NCI-H345 (cell line): Measurements from ENCODE around the gene RIT1.
"Not testable (repeated sequence)": the region's sequence is repeated elsewhere in the genome, so short reads cannot be mapped to it uniquely, and the experiment has no call there.

ENCODE experiments used
- DNase-seq: peaks from one replicate; lab custom pipeline; 2025; lab: John Stamatoyannopoulos, UW

The RIT1 gene

DNA sequence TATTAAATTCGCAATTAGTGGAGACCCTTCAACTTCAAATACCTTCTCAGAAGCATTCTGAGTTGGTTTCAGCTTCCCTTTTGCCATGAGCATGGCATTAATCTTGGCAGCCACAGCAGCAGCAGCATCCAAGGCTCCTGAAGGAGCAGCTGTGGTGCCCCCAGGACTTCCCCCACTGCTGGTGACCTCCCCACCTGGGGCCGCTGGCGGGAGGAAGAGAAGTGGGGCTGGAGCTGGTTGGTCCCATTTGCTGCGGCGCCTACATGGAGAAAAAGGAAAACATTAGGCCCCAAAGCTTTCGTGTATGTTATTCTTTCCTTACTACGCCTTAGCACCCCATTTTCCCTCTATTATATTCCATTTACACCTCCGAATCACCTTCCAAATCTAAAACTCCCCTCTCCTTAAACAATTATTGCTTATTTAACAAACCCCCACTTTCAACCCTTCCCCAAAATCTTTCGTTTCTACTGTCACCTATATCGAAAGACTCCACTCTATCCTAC lies 22.5 kb upstream of the RIT1 start:
- DNase-seq: no peak

DNA sequence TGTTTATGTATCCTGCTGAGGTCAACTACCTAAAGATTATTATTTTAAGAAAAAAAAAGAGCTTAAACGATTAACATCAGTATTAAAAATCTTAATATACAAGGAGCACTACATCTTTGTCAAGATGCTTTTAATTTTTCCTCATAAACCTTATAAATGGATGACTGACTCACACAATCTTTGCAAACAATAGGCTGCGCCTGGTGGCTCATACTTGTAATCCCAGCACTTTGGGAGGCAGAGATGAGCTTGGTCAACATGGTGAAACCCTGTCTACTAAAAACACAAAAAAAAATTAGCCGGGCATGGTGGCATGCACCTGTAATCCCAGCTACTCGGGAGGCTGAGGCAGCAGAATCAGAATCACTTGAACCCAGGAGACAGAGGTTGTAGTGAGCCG lies 21.3 kb upstream of the RIT1 start:
- no peak for DNase-seq

DNA sequence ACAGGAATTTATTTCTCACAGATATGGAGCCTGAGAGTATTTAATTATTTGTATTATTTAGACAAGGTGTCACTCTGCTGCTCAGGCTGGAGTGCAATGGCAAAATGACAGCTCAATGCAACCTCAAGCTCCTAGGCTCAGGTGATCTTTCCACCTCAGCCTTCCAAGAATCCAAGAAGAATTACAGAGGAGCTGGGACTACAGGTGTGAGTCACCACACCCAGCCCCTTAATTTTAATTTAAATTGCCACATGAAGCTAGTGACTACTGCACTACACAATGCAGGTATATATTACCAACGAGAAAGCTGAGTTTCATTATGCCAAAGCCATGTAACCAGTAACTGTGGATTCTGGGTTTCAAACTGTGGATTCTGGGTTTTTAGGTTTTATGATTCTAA lies 20.9 kb upstream of the RIT1 start:
- no peak for DNase-seq

DNA sequence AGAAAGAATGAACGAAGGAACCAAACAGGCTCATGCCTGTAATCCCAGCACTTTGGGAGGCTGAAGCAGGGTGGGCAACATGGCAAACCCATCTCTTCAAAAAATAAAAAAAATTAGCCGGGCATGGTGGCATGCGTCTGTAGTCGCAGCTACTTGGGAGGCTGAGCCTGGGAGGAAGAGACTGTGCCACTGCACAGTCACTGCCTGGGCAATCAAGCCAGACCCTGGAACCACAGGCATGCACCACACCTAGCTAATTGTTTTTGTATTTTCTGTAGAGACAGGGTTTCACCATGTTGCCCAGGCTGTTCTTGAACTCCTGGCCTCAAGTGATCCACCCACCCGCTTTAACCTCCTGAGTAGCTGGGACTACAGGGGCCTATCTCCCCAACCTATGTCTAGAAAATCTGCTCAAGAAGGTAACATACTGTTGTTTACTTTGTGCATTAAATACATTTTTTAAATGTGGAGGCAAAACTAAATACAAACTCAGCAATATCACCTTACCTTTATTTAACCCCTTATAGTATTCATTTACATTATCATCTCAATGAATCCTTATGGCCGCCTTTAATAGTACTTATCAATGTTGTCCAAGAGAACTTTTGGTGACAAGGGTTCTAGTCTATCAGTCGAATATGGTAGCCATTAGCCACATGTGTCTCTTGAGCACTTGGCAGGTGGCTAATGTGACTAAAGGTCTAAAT lies 20.3 kb upstream of the RIT1 start:
- DNase-seq: no peak

DNA sequence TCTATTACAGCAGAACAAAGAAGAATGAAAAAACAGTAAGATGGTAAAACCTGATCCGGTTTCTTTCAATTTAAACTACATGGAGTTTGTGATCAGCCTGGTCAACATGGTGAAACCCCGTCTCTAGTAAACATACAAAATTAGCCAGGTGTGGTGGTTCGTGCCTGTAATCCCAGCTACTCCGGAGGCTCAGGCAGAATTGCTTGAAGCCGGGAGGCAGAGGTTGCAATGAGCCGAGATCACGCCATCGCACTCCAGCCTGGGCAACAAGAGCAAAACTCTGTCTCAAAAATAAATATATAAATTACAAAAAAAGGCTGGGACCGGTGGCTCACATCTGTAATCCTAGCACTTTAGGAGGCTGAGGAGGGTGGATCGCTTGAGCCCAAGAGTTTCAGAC lies 19.6 kb upstream of the RIT1 start:
- not testable (repeated sequence) for DNase-seq

DNA sequence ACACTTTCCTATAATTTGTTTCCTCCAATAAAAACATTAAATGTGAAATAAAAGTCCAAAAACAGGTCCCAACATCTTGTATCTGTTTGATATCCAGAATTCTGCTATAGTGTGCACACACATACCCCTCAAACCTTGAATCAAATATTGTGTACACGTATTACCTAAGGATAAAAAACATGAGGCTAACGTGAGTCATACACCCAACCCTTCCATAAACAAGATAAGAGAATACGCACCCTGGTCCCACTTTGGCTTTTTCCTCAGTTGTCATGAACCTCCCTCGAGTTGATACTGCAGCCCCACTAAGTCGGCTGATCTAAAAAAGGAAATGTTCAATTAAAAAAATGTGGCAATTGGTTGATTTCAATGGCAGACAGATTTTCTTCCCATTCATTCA lies 17.9 kb upstream of the RIT1 start:
- no peak for DNase-seq

DNA sequence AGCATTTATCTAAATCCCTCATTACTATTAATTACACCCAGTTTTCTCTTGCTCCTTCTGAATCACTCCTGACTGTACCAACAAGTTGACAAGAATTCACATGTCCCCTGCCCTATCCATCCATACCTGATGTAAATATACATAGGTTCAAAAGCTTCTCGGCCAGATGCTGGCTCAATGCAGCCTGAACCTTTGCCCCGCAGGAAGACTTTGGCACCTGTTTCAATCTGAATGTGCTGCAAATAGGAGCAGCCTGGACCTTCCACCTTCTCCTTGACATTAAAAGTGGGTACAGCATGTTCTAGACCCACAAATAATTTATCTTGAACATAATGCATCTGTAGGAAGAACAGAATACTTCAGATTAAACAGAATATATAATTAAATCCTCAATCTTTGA lies 14.4 kb upstream of the RIT1 start:
- no peak for DNase-seq

DNA sequence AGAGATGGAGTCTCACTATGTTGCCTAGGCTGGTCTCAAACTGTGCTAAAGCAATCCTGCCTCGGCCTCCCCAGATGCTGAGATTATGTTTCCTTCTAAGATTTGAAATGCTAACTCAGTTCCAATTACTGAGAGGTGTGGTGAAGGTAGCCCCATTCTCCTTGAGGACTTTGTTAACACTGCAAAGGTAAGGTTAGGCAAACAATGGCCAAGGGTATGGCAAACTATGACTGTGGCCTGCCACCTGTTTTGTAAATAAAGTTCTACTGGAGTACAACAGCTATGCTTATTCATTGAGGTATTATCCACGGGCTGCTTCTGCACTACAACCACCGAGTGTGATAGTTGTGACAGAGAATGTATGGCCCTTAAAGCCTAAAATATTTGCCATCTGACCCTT lies 9.6 kb upstream of the RIT1 start:
- no peak for DNase-seq

DNA sequence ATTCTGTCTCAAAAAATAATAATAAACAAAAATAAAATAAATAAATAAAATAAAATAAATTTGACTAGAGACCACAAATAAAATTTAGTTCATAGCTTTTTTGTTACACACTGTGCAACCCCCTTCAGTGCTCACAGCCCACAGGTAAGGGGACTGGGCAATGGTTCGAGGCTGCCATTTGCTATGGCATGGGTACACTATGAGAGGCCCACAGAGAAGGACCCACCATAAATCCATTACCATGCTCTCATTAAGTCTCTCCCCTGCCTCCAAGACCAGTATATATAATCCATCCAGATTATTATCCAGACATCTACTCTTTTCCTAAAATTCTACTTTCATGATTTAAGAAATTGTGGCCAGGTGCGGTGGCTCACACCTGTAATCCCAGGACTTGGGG lies 8.7 kb upstream of the RIT1 start:
- DNase-seq: no peak

DNA sequence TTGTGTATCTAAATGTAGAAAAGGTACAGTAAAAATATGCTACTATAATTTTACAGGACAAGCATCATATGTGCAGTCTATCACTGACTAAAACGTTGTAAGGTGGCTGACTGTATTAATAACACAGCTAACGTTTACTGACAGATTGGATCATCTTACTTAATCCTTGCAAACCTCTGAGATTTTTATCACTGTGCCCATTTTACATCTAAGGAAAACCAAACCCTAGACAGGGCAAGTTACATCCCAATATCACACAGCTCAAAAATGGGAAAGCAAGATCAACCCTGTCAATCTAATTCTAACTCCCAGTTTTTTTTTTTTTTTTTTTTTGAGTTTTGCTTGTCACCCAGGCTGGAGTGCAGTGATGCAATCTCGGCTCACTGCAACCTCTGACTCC lies 7.5 kb upstream of the RIT1 start:
- DNase-seq: no peak

DNA sequence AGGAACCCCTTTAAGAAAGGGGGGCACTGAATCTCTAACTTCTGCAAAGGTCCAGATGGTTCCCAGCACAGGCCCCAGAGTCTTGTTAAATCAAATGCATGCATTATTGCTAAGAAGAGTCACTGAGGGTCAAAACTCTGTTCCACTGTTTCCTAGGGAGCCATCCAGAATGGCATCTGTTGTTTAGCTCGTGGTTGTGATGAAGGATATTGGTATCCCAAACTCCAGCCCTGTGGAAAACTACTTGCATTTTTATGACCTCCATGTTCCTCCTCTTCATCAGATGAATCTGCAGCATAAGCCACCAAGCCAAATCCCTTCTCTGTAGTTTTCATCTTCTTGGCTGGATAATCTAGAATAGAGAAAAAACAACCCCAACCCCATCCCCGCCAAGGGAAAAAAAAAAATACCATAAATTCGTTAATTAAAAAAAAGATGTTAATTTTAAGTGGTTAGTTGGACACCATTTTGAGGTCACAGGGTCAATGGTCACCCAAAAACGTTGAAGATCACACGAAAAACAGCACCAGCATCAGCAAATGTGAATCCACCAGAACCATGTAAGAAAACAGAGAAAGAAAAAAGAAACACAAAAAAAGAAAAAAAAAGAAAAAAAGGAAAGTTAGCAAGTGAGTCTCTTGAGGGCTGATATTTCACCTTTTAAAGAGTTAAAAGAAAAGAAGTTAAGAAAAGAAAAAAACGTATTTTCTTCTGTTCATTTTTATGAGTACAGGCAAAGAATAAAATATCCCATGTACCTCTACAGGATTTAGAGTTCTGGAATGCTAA lies 3.0 kb upstream of the RIT1 start:
- no peak for DNase-seq

DNA sequence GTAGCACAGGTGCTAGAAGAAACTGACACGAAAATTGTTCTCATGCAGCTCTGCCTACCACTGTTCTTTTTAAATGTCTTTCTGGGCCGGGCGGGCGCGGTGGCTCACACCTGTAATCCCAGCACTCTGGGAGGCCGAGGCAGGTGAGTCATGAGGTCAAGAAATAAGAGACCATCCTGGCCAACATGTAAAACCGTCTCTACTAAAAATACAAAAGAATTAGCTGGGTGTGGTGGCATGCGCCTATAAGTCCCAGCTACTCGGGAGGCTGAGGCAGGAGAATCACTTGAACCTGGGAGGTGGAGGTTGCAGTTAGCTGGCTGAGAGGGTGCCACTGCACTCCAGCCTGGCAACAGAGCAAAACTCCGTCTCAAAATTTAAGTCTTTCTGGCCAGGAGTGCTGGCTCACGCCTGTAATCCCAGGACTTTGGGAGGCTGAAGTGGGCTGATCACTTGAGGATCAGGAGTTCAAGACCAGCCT lies 947 bp upstream of the RIT1 start:
- DNase-seq: no peak

DNA sequence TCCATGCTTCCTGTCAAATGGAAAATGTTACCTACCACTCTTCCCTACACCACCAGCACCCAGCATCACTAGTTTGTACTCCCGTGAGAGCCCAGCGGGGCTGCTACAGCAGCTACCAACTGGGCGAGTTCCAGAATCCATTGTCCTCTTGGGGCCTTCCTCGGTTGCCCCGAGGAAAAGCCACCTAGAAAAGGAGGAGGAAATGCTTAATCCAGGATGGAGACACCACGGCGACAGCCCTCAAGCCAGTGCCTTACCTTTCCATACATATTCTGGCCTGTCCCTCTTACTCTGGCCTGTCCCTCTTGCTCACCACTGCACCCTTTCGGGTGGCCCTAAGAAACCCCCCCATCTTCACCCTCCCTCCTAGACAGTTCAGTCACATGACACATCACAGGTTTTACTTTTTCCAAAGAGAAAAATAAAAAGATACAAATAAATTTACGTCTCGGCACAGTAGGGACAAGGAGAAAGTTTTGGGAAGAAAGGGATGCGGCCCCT lies 478 bp downstream of the RIT1 start:
- peak; percentile 78 for DNase-seq

DNA sequence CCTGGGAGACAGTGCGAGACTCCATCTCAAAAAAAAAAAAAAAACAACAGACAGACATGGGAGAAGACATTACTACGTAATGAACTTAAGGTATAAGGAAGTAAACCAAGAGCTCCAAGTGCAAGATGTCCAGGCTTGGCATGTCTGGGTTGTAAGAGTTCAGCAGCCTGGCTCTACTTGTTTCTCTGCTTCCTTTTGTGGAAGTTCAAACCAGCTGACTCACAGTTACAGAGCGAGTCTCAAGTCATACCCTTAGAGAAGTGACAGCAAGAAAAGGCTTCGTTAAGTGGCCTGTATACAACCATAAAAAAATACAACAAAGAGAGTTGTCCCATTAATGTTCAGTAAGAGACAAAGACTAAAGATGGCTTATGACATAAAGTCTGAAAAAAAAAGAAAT lies 1.3 kb downstream of the RIT1 start:
- DNase-seq: no peak

DNA sequence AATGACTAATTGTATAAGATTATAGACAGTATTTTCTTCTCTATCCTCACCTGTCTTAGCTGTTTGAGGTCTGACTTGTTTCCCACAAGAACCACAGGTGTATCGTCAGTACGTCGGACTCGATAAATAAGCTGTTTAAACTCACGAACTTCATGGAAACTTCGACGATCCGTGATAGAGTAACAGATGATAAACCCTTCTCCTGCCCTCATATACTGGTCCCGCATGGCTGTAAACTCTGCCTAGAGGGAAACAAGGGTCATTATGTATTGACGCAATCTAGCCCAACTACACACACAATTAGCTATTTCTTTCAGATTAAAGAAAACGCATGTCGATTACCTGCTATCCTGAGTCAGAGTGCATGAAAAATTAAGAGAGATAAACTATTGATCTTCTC lies 6.9 kb downstream of the RIT1 start:
- no peak for DNase-seq

DNA sequence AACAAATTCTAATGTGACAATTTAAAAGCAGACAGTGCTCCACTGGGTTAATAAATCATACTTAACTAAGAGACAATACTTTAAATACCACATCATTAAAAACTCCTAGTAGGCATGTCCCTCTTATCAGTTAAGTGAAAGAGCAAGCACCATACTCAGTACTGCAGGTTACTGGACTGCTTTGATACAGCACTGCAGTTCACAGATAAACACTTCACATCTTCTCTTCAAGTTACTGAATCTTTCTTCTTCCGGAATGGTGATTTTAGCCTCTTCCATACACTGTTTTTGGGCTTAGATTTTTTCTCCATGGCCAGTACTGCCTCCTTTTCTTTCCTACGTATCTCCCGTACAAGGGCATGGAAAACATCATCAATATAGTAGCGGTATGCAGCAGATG lies 11.0 kb downstream of the RIT1 start:
- no peak for DNase-seq

DNA sequence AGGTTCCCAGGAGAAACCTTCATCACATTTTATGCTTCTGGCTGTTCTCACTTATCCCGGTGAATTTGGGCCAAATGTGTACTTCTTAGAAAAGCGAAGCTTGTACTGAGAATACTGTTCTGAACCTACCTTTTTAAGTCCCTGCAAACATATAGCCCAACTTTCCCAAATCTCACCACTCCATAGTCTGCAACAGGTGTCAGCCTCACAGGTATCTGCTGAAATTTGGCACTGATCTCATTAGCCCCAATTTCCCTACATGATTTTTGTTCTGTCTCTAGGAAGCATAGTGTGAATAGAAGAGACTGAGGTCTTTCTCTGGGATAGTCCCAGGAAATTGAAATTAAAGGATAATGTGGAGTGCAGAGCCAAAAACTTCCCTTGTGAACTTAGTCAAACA lies 11.5 kb downstream of the RIT1 start:
- DNase-seq: no peak

DNA sequence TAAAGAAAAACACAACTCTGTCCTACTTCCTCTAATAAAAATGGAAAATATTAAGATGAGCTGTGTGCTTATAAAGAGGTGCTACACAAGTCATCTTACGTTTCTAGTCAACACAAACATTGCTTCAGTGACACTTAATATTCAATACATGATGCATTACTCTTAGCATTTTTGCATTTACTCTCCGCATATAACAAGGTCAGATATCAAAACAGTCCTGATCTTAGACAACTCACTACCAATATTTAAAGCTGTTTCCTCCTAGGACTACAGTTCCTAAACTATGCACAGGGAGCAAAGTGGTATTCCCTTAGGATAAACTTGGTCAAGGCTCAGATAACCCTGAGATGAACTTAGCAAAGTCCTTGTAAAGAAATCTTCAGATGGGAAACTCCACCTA lies 12.3 kb downstream of the RIT1 start:
- DNase-seq: no peak

DNA sequence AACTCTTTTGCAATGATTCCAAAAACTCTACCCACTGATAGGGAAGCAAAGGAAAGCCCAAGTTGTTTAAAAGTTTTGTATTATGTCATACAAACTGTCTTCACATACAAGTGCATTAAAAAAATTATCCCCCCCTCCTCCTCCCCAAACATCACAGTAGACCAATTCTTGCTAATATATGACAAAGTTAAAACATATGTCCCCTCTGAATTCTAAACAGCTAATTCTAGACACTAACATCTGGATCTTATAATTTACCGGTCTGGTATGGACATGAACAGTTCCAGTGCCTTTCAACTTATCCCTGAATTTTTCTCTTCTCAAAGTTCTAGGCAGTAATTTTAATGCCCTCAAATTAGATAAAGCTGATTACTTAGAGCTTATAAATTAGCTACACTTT lies 13.4 kb downstream of the RIT1 start:
- DNase-seq: no peak

DNA sequence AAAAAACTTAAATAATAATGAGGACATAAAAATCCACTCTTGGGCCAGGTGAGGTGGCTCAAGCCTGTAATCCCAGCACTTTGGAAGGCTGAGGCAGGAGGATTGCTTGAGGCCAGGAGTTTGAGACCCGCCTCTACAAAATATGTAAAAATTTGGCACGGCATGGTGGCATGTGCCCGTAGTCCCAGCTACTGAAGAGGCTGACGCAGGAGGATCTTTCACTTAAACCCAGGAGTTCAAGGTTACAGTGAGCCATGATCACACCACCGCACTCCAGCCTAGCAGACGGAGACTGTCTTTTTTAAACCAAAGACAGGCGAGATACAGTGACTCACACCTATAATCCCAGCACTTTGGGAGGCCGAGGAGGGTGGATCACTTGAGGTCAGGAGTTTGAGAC lies 14.7 kb downstream of the RIT1 start:
- DNase-seq: not testable (repeated sequence)

DNA sequence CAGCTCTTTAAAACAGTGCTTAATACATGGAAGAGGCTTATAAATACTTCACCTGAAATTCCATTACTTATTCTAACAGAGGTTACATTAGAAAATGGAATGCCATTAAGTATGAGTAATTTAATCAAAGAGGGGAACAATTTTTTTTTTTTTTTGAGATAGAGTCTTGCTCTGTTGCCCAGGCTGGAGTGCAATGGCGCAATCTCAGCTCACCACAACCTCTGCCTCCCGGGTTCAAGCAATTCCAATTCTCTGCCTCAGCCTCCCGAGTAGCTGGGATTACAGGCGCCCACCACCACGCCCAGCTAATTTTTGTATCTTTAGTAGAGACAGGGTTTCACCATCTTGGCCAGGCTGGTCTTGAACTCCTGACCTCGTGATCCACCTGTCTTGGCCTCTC lies 15.5 kb downstream of the RIT1 start:
- DNase-seq: not testable (repeated sequence)

DNA sequence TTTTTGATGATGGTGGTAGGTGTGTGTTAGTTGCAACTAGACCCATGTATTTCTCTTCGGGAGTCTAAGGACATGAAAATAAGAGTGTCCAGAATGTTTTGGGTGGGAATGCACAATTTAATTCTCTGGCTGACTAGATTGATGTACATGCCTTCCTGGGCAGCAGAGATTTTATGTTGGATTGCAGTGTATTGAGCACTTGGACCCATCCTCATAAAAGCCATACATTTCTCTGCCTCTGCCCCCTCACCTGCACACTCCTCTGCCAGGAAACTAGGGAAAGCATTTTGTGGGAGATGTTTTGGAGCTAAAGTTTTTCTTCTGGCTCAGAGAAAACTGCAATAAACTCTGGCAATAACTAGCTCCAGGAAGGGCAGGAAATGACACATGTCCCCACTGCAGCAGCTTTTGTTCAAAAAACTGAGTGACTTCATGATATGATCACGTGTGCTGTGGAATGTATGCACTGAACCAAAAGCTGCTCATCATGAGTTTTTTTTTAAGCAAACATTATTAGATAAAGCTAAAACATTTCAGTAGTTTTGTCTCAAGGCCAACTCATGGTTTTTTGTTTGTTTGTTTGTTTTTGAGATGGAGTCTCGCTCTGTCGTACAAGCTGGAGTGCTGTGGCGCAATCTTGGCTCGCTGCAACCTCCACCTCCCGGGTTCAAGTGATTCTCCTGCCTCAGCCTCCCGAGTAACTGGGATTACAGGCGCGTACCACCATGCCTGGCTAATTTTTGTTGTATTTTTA lies 17.6 kb downstream of the RIT1 start:
- no peak for DNase-seq

DNA sequence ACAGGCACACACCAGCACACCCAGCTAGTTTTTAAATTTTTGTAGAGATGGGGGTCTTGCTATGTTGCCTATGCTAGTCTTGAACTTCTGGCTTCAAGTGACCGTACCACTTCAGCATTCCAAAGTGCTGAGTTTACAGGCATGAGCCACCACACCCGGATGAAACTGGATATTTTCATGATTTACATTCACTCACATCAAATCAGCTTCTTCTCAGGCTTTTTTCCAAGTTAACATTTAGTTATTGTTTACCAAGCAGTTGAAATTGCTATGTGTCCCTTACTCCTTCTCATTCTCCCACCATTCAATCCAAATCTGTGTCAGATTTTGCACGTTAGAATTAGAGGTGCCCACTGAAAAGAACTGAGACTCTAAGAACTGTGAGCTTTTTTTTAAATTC lies 18.4 kb downstream of the RIT1 start:
- no peak for DNase-seq
